Stimulated activated CD4-positive, alpha-beta T cell treated with anti-CD3 and anti-CD28 coated beads, Interleukin-15, amount 100 ng/mL, for 24 hours (primary cell): ENCODE measurements around the gene PTGIS.

Experiments
- DNase-seq: peaks from one replicate; pipeline ENCODE4 v3.0.0-alpha.2; 2020

PTGIS gene

DNA sequence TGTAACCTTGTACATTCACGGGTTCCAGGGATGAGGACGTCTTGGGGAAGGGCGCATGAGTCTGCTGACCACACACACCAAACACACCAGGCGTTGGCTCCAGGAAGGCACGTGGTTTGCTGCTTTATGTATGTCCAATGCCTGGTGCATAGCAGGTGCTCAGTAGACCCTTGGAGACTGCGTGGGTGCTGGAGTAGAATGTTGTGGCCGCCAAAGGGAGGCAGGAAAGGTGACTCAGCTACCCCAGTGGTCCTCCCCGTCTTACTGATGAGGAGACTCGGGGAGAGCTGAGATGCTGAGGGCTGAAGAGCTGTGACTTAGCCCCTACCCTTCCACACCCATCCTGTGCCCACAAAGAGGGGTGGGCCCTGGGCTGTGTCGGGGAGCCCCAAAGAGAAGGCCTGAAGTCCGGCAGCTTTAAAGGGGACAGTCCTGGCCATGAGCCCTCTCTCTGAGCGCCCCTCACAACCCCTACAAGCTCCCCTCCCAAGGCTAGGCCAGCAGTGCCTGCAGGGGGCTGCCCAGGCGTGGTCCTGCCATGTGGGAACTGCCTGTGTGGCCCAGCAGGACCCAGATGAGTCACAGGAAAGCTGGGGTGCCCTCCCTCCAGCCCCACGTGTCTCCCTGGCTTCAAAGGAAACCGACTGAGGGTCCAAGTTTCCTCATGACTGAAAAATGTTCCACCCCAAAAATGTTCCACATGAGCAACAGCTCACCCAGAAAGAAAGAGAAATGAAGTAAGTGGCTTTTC lies 28.0 kb upstream of the PTGIS start:
- DNase-seq: peak; percentile 90

DNA sequence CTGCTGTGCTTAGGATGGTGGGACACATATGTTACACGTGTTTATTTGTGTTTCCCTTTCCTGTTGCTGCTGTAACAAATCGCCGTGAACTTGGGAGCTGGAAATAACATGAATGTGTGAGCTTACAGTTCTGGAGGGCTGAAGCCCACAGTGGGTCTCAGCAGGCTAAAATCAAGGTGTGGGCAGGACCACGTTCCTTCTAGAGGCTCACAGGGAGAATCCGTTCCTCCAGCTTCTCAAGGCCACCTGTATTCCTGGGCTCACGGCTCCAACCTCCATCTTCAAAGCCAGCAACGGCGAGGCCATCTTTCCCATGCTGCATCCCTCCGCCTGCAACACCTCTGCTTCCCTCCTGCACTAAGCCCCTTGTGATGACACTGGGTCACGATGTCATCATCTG lies 27.4 kb upstream of the PTGIS start:
- DNase-seq: no peak

DNA sequence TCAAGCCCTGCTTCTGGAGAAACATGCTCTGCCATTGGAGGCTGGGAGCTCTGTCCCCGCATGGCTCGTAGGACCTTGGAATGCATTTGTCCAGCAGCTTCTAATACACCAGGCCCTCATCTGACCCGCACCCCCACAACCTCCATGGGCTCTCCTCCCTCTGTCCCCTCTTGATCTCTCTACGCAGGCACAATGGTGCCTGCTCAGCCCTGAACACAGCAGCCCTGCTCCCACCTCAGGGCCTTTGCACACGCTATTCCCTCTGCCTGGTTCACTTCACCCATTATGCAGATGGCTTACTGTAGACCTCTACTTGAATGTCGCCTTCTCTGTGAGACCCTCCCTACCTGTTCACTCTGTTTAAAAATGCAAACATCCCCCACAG lies 27.0 kb upstream of the PTGIS start:
- DNase-seq: no peak

DNA sequence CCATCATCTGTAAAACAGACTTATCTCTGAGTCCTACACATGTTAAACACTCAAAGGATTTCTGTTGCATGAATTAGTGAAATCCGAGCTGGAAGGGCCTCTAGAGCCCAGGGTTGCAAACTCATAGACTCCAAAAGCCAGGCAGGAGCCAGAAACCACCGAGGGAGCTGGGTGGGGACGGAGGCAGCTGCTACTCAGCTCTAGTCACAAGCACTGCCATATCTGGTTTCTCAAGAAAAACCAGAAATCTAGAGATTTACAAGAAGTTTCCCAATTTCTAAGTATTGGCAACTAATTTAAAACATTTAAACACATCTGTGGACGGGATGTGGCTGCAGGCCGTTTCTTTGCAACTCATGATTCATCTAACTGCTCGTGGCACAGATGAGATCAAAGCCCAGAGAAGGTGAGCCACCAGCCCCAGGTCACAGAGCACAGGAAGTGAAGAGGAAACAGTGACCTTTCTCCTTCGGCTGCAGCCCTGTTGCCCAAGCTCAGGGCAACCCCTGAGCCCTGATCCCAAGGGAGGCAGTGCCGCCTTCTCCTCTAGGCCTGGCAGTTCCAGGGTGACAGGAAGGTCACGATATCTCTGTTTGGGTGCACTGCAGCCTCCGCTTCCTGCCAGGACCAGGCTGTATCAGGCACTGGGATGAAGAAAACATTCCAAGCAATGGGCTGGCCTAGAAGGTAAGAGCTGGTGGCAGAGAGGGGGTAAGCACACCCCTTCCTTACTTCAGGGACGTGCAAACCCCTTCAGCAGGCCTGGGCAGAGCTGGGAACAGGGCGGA lies 26.4 kb upstream of the PTGIS start:
- DNase-seq: peak; percentile 83

DNA sequence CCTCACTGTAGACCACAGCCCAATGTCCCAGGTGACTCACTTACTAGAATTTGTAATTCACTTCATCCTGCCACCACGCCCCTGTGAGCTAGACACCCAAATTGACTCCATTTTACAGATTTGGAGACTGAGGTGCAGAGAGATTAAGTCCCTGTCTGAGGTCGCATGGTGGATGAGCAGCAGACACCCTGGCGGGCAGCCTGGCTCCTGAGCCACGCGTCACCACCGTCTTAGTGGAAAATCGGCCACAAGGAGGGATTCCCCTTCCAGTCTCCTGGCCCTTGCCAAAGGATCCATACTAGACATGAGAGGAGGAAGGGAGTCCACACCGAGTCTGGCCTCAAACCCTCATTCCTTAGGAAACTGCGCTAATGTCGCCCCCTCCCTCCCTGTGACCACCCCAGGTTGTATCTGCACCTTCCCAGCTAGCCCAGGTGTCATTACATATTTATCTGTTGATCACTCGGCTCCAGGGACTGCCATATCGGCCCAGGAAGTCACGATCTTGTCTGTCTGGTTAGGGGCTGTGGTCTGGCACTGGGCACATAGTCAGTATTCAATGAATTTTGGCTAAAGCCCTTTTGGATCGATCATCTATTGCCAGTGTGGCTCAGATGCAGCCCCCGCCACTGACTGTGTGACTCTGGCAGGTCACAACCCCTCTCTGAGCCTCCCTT lies 25.7 kb upstream of the PTGIS start:
- peak; percentile 65 for DNase-seq

DNA sequence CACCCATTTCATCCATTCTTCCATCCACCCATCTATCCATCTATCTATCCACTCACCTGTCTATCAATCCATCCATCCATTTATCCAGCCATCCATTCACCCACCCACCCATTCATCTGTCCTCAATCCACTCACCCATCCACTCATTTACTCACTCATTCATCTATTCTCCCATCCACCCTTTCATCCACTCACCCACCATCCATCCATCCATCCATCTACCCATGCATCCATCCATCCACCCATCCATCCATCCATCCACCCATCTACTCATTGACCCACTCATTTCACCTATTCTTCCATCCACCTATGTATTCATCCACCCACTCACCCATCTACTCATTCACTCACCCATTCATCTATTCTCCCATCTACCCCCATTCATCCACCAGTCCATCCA lies 24.2 kb upstream of the PTGIS start:
- DNase-seq: no peak

DNA sequence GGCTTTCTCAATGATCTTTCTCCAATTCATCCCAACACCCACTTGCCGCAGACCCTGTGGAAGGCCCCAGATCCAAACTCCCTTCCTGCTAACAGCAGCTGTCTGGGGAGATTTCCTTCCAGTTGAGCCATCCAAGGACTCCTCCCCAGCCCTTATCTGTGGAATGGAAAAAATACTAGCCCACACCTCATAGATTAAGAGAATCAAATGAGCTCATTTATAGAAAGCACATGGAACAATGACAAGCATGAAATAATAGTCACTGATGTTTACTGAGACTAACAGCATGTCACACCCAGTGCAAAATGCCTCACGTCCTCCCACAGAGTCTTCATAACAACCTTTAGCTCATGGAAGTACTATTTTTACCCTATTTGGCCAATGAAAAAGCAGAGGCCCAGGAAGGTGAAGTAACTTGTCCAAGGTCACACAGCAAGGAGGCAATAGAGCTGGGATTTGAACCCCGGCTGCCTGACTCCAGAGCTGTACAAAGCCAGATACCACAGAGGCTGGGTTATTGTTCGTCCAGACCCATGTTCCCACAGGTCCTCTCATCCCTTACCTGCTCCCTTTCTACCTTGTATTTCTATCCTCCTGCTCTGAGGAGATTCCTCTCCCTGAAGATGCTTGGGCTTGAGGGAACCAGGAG lies 23.4 kb upstream of the PTGIS start:
- peak; percentile 52 for DNase-seq

DNA sequence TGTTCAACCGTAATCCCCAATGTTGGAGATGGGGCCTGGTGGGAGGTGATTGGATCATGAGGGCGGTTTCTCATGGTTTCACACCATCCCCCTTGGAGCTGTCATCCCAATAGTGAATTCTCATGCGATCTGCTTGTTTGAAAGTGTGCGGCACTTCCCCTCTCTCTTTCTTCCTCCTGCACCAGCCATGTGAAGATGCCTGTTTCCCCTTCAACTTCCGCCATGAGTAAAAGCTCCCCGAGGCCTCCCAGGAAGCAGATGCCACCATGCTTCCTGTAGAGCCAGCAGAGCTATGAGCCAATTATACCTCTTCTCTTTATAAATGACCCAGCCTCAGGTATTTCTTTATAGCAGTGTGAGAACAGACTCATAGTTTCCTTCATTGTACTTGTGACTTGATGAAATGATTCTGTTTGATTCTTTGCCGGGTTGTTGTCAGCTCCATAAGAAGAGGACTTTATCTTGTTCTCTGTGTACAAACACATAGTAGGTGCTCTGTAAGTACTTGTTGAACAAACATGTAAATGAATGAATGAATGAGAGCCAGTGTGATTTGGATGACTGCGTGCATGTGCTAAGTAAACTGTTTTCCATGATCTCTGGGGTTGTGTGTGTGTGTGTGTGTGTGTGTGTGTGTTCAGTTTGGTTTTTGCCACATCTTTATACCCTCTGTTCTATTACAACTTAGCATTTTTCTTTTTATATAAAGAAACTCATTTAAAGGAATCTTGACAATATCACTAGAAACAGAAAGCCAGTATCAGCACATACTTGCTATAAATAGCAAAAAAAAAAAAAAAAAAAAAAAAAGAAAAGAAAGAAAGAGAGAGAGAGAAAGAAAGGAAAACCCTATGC lies 22.5 kb upstream of the PTGIS start:
- no peak for DNase-seq

DNA sequence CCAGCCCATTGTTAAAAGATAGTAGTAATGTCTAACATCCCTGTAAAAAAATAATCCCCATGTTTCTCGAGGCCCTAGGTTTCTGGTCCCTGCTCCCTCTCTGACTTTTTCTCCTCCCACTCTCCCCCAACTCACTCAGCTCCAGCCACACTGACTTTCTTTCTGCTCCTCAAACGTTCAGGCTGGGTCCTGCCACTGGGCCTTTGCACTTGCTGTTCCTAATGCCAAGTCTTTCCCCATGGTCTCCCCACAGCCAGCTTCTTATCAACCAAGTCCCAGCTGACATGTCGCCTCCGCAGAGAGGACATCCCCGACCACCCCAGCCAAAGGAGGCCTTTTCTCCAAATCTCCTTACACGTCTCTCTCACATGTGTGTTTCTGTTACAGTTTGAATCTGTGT lies 21.8 kb upstream of the PTGIS start:
- DNase-seq: no peak

DNA sequence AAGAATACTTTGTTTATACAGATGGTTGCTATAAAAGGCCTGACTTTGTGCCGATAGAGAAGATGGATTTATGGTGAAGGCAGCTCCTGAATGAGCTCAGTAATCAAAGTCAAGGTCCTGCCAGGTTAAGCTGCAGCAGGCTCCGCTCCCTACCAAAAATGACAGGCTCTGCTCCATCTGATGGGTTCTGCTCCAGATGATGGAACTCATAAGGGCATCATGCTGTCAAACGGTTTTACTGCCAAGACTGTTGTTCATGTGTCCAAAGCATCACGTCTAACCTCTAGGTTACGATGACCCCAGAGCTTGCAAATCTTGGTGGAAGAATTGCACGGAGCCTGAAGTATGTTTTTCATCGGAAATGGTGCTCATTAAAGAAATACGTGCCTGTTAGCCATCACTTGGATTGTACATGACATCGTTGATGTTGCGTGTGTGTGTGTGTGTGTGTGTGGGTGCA lies 19.2 kb upstream of the PTGIS start:
- DNase-seq: no peak

DNA sequence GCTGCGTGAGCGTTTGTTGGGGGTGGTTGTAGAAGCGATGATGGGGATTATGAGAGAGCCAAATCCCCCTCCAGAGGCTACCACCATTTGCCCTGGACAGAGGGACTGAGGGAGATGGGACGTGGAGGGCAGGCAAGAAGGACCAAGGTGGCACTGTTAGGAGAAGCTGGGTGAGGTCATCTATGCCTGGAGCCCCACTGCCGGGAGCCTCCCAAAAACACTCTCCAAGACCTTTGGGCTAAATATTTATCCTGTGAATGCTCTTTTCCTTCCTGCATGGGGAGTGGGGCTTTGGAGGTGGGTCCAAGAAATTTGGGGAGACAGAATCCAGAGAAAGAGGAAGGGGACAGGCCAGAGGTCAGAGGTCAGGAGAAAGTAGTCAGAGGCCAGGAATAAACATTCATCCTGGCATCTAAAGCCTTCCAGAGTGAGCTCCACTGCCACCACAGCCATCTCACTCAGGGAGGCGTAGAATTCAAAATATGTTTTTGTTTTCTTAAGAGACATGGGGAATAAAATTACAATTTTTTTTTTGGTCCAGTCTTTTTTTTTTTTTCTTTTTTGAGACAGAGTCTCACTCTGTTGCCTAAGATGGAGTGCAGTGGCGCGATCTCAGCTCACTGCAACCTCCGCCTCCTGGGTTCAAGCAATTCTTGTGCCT lies 17.8 kb upstream of the PTGIS start:
- no peak for DNase-seq

DNA sequence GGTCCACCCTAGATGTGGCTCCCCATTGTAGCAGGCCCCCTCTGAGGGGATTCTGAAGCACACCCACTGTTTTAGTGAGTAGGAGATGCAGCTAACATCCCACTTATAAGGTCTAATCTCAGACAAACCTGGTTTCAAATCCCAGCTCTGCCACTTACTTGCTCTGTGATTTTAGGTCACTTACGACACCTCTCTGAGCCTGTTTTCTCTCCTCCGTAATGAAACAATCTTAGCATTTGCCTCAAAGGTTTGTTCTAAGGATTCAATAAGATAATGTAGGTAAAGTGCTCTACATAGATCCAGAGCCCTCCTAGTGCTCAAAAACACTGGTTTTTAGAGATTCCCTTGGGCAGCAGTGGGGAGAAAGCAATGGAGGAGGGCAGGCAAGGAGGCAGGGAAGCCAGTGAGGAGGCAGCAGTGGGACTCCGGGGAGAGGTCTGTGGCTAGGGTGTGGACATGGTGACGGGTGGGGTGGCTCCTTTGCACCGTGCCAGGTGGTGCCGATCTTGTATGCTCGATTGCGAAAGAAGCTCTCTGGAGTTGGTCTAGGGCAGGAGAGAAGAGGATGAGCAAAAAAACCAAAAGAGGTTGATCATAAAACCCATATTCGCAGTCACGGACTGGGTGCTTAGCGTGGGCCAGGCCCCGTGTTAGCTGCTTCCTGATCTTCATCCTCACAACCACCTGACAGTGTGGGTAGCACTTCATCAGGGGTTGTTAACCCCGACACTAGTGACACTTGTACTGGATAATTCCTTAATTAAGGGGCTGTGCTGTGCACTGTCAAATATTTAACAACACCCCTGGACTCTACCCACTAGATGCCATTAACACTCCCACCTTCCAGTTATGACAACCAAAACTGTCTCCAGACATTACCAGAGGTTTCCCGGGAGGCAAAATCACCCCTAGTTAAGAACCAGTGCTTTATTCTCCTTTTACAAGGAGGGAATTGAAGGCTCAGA lies 16.8 kb upstream of the PTGIS start:
- no peak for DNase-seq

DNA sequence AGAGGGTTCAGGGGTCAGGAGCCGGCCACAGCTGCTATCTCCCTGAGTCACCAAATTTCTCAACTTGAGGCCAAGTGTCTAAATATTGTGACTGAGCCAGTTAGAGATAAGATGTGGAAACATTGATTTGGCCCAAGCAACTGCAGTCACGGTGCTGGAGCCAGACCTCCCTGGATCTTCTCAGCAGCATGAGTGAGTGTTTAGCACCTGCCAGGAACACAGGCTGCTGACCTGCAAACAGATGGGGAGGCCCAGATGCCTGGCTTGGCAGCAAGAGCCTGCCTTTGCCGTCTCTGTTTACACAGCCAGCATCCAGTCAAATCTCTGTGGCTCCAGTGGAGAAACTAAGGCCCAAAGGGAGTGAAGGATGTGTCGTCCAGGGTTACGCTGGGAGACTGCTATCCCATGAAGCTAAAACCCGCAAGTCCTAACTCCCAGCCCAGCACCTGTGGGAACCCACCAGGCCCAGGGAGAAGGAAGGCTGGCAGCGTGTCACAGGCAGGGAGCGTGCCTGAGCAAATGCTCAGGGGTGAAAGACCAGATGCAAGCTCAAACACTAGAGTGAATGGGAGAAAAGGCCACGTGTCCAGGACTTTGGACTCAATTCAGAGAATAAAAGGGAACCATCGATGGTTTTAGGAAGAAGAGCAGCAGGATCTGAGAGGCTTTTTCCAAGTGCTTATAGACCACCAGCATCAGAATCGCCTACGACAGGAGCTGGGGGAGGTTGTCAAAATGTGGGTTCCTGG lies 15.9 kb upstream of the PTGIS start:
- no peak for DNase-seq

DNA sequence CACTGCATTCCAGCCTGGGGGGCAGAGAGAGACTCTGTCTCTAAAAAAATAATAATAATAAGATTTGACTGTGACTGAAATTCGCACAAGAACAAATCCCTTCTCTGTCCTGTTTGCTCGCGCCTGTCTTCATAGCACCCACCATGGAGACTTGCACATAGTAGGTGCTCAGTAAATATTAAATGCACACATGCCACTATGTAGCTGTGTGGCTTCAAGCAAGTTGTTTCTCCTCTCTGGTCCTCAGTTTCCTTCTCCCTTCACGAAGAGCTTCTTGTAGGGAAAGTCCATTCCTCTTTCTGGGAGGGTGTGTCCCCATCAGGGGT lies 15.4 kb upstream of the PTGIS start:
- DNase-seq: no peak

DNA sequence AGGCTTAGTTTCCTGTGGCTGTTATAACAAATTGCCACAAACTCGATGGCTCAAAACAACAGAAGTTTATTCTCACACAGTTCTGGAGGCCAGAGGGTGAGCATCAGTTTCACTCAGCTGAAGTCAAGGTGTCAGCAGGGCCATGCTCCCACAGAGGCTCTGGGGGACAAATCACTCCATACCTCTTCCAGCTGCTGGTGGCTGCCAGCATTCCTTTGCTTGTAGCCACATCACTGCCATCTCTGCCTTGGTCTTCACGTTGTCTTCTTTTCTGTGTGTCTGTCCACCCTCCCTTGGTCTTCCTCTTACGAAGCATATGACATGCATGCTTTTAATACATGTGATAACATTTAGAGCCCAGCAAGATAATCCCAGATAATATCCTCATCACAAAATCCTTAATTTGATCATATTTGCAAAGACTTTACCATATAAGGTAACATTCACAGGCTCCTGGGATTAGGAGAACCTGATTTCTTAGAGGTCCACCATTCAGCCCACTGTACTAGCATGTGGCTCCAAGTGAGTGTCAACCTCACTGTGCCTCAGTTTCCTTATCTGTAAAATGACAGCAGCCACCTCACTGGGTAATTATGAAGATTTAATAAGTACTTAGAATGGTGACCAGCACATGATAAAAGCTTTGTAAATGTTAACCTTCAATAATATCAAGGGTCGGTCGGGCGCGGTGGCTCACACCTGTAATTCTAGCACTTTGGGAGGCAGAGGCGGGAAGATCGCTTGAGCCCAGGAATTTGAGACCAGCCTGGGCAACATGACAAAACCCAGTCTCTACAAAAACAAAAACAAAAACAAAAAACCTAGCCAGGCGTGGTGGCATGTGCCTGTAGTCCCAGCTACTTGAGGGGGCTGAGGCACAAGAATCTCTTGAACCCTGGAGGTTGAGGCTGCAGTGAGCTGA lies 14.7 kb upstream of the PTGIS start:
- DNase-seq: no peak

DNA sequence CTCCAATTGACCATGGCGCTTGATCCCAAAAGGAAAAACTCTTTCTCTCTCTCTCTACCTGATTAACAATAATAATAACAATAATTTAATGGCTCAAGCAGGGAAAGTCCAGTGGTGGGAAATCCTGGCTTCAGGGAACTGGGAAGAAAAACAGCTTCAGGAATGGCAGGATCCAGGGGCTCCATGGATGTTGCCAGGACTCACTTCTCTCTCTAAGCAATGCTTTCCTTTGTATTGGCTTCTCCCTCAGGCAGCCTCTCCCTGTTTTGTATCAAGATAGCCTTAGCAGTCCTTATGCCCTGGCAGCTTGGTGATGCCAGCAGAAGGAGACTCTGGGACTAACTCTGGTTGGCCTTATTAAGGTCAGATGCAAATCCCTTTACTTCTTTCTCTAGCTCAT lies 13.5 kb upstream of the PTGIS start:
- no peak for DNase-seq

DNA sequence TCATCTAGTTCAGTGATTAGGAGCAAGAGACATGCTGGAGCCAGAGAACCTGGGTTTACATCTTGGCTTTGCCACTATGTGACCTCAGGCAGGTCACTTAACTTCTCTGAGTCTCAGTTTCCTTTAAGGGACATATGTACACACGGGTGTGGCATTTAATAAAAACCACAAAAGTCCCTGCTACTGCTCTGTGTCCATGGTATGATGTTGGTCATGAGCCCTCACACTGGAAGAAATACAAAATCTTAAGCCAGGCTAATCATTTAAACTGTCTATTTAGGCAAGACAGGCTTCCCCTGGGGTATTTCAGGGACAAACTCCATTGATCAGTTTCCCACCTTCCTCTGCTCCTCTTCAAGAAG lies 12.9 kb upstream of the PTGIS start:
- DNase-seq: no peak

DNA sequence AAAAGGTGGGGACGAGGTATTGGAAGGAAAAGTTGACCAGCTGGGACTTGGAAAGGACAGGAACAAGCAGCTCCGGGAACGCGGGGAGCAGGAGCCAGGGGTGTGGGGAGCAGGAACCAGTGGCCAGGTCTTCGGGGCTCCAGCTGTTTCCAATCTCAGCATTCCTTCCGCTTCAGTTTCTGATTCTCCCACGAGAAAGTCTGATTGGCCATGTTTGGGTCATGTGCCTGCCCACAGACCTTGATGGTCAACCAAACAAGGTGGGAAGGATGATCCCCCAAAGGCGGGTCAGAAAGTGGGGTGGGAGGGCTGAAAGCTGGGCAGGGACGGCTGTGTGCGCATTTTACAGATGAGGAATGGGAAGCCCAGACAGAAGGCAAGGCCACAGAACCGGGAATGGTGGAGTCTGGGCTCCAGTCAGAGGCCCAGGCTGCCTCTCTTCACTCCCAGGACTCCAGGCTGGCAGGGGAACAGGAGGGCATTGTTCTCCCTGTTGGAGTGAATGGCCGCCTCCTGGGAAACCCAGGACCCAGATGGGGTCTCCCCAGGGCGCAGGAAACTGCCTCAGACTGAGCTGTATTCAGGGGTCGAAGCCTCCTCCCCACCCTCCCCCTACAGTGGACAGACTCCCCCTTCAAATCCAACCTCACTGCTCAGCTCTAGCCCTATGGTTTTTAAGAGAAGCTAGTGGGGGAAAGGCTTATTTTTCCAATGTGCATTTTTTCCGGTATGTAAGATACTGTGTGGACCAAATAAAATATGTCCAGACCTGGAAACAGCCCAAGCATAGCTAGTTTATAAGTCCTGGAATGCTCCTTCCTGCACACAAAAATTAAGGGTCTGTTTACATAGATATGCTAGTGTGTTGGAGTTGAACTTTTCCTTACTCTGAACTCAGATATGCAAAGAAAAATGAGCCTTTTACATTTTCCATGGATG lies 12.2 kb upstream of the PTGIS start:
- no peak for DNase-seq
